Placental pericyte (primary cell): ENCODE results near the gene KCNH2. TPM values are rescaled to one million over a fixed set of nuclear protein-coding genes. Genes with fewer than 3 reads are reported as not detected.

Experiments
- total RNA-seq: library from RNA; depleted of rRNA; stranded (reverse); fragments of >200 nt; gene quantifications from 2 replicates; pipeline ENCODE4 v1.2.3, GENCODE V29; 2012

The KCNH2 gene, protein sequence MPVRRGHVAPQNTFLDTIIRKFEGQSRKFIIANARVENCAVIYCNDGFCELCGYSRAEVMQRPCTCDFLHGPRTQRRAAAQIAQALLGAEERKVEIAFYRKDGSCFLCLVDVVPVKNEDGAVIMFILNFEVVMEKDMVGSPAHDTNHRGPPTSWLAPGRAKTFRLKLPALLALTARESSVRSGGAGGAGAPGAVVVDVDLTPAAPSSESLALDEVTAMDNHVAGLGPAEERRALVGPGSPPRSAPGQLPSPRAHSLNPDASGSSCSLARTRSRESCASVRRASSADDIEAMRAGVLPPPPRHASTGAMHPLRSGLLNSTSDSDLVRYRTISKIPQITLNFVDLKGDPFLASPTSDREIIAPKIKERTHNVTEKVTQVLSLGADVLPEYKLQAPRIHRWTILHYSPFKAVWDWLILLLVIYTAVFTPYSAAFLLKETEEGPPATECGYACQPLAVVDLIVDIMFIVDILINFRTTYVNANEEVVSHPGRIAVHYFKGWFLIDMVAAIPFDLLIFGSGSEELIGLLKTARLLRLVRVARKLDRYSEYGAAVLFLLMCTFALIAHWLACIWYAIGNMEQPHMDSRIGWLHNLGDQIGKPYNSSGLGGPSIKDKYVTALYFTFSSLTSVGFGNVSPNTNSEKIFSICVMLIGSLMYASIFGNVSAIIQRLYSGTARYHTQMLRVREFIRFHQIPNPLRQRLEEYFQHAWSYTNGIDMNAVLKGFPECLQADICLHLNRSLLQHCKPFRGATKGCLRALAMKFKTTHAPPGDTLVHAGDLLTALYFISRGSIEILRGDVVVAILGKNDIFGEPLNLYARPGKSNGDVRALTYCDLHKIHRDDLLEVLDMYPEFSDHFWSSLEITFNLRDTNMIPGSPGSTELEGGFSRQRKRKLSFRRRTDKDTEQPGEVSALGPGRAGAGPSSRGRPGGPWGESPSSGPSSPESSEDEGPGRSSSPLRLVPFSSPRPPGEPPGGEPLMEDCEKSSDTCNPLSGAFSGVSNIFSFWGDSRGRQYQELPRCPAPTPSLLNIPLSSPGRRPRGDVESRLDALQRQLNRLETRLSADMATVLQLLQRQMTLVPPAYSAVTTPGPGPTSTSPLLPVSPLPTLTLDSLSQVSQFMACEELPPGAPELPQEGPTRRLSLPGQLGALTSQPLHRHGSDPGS
- total RNA-seq: 0.22 TPM in 1 of 2 replicates, not detected in the other

DNA sequence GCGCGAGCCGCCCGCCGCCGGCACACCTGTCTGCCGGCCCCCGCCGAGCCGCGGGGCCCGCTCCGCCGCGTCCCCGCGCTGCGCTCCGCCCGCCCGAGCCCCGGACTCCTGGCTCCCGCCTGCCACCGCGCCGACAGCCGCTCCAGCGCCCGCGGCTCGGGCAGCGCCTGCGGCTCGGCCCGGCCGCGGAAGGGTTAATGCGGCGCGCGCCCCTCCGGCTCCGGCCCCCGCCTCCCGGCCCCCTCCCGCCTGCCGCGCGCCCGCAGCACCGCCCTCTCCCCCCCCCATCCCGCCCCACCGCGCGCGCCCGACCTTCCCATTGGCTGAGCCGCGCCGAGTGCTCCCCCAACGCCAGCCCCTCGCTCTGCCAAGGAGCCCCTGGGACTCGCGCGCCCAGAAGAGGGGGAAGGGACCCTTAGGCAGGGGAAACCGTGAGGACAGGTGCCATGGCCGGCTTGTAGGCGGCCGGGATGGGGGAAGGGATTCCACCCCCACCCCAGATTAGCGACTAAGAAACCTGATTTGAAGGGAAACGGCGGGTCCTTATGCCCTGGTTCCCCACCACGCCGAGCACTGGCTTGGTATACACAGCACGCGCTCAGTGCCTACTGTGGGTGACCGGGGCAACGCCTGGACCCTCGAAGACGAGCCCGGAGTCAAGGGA is at the start of gene KCNH2:
TSS of gene KCNH2 (minus strand) at position 196 of the 664 bp plus-strand sequence. CDS start 408 bp downstream, outside the sequence.

DNA sequence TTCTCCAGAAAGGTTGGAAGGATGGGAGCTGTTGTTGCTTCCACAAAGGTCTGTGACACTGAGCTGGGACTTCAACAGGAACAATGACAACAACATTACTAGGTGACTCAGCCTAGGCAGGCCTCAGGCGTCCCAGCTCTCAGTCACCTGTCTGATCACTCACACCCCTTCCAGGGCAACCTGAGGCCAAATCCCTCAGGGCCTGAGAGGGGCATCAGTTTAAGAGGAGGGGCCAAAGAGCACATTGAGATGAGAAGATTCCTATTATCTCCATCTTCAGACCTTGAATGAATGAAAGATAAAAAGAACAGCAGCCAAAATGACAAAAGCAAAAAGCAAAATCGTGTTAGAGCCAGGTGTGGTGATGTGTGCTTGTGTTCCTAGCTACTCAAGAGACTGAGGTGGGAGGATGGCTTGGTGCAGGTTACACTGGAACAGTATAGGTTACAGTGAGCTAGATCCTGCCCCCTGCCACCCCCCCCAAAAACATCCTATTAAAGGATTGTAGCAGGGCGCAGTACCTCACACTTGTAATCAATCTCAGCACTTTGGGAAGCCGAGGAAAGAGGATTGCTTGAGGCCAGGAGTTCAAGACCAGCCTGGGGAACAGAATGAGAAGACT is 46.4 kb upstream of the KCNH2 start, which contains the start of gene ATG9B:
TSS of gene ATG9B (minus strand) at position 60 of the 622 bp plus-strand sequence. CDS start 71 bp downstream, outside the sequence.

DNA sequence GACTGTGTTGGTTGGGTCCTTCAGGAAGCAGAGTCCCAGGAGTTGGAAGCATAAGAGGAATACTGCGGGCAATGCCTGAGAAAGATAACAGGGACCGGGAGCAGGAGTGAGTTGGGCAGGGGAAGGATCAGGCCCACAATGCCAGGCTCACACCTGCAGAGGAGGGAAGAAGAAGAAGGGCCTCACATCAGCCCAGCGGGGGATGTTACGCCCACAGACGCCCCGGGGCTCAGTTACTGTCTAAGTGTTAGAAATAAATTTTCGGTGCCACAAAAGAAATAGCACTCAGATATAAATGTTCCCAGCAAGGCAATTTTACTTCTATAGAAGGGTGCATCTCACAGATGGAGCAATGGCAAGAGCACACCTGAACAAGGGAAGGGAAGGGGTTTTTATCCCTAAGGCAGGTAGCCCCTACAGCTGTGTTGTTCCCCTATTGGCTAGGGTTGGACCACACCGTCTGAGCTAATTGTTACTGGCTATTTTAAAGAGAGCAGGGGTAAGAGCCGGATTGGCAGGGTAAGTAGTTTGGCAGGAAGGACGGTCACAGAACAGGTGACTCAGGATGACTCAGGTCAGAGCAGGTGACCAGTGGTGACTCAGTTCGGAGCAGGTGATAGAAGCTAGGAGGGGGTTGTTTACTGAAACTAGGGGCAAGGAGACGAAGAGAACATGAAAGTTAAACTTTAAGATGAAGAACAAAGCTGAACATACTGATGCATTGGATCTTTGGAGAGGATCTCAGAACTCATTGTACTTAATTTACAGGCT is 12.5 kb upstream of the KCNH2 start, which contains the start of gene NOS3:
TSS of gene NOS3 (plus strand) at position 602 of the 771 bp plus-strand sequence. CDS start 2,787 bp downstream, outside the sequence.

Other genes starting within 250 kb of the KCNH2 start
- 0.14 TPM in 1 of 2 replicates, not detected in the other for gene GIMAP5, start 240.9 kb downstream of the KCNH2 start, total RNA-seq
- gene TMEM176B, start 178.0 kb downstream of the KCNH2 start, total RNA-seq: 0.29 TPM in 1 of 2 replicates, not detected in the other
- gene TMEM176A, start 177.6 kb downstream of the KCNH2 start, total RNA-seq: not detected in 2 replicates
- gene AOC1, start 125.8 kb downstream of the KCNH2 start, total RNA-seq: not detected in 2 replicates
- gene NOS3, start 12.7 kb upstream of the KCNH2 start, total RNA-seq: 4.6 and 4.7 TPM in 2 replicates
- gene ATG9B, start 46.2 kb upstream of the KCNH2 start, total RNA-seq: not detected in 2 replicates
- 39.4 and 51.7 TPM in 2 replicates for gene ABCB8, start 50.1 kb upstream of the KCNH2 start, total RNA-seq
- 0.44 TPM in 1 of 2 replicates, not detected in the other for gene ASIC3, start 70.2 kb upstream of the KCNH2 start, total RNA-seq
- gene CDK5, start 79.6 kb upstream of the KCNH2 start, total RNA-seq: 18.2 and 29.6 TPM in 2 replicates
- 155 and 223 TPM in 2 replicates for gene SLC4A2, start 81.3 kb upstream of the KCNH2 start, total RNA-seq
- 76.6 and 103 TPM in 2 replicates for gene FASTK, start 102.5 kb upstream of the KCNH2 start, total RNA-seq
- 29.1 and 33.1 TPM in 2 replicates for gene TMUB1, start 105.2 kb upstream of the KCNH2 start, total RNA-seq
- 79.2 and 89.7 TPM in 2 replicates for gene AGAP3, start 108.2 kb upstream of the KCNH2 start, total RNA-seq
- gene GBX1, start 189.4 kb upstream of the KCNH2 start, total RNA-seq: not detected in 2 replicates
- not detected in 2 replicates for gene ASB10, start 208.9 kb upstream of the KCNH2 start, total RNA-seq
- gene H2BK1, start 232.2 kb upstream of the KCNH2 start, total RNA-seq: not detected in 2 replicates
- 71.6 and 94.5 TPM in 2 replicates for gene ABCF2, start 248.9 kb upstream of the KCNH2 start, total RNA-seq